DND-41 (cell line): ENCODE measurements around the gene TENT4B.

Experiments
- ATAC-seq: fragments of 200-7000 bp; cut with Tn5 transposase; 3 replicates; pipeline ENCODE4 v1.9.1; 2021; ENCODE audit warnings: low read depth; ENCODE audit not compliant: insufficient read depth
- DNase-seq: peaks from one replicate; pipeline ENCODE4 v3.0.0-alpha.2; 2020
- H2AFZ ChIP-seq: 2 replicates; pipeline ENCODE4 v1.6.0; 2012; ENCODE audit warnings: low read depth, low read length
- H3K27ac ChIP-seq: 2 replicates; pipeline ENCODE4 v1.5.1; 2012; ENCODE audit warnings: low read length, inconsistent platforms
- H3K27me3 ChIP-seq: fragments of 200-600 bp; sonication (generic); 2 replicates; pipeline ENCODE4 v1.6.0; 2012; ENCODE audit warnings: low read length, mild to moderate bottlenecking, inconsistent platforms; ENCODE audit not compliant: insufficient read depth, poor library complexity
- H3K36me3 ChIP-seq: 2 replicates; pipeline ENCODE4 v1.5.1; 2012; ENCODE audit warnings: low read length, inconsistent platforms; ENCODE audit not compliant: insufficient read depth
- H3K4me1 ChIP-seq: 2 replicates; pipeline ENCODE4 v1.5.1; 2012; ENCODE audit warnings: mild to moderate bottlenecking, low read length; ENCODE audit not compliant: insufficient read depth
- H3K4me2 ChIP-seq: 2 replicates; pipeline ENCODE4 v1.6.0; 2012; ENCODE audit warnings: mild to moderate bottlenecking, moderate library complexity, low read length, inconsistent platforms; ENCODE audit not compliant: insufficient read depth
- H3K4me3 ChIP-seq, 2 experiments: fragments of 200-600 bp in 1 of 2; shearing (Covaris generic) in 1 of 2; 2 replicates each; pipeline ENCODE4 v1.5.1; 2012 to 2016; ENCODE audit warnings: inconsistent platforms in 2 of 2, low read length in 2 of 2, mild to moderate bottlenecking in 2 of 2, low read depth in 1 of 2, moderate library complexity in 1 of 2
- H3K79me2 ChIP-seq: 2 replicates; pipeline ENCODE4 v1.6.0; 2012; ENCODE audit warnings: low read length, inconsistent platforms; ENCODE audit not compliant: insufficient read depth
- H3K9ac ChIP-seq: 2 replicates; pipeline ENCODE4 v1.6.0; 2012; ENCODE audit warnings: low read depth, mild to moderate bottlenecking, inconsistent platforms, low read length, moderate library complexity
- H3K9me3 ChIP-seq: 2 replicates; pipeline ENCODE4 v1.5.1; 2012; ENCODE audit warnings: low read length, moderate library complexity, mild to moderate bottlenecking, inconsistent platforms; ENCODE audit not compliant: insufficient read depth, severe bottlenecking
- H4K20me1 ChIP-seq: 2 replicates; pipeline ENCODE4 v1.6.0; 2012; ENCODE audit warnings: low read length; ENCODE audit not compliant: insufficient read depth
- EZH2 ChIP-seq: IDR thresholded peaks from 3 replicates; pipeline ENCODE4 v1.6.1; 2012; ENCODE audit warnings: borderline replicate concordance, low read depth, mild to moderate bottlenecking, moderate library complexity, low read length, inconsistent platforms; ENCODE audit not compliant: severe bottlenecking
- TF ChIP-seq, protein P1 (sequence below): IDR thresholded peaks from 2 replicates; pipeline ENCODE4 v1.5.1; 2012; ENCODE audit warnings: borderline replicate concordance, low read length, moderate library complexity, mild to moderate bottlenecking; ENCODE audit not compliant: poor library complexity, severe bottlenecking; ENCODE audit errors: extremely low read depth

Gene TENT4B

DNA sequence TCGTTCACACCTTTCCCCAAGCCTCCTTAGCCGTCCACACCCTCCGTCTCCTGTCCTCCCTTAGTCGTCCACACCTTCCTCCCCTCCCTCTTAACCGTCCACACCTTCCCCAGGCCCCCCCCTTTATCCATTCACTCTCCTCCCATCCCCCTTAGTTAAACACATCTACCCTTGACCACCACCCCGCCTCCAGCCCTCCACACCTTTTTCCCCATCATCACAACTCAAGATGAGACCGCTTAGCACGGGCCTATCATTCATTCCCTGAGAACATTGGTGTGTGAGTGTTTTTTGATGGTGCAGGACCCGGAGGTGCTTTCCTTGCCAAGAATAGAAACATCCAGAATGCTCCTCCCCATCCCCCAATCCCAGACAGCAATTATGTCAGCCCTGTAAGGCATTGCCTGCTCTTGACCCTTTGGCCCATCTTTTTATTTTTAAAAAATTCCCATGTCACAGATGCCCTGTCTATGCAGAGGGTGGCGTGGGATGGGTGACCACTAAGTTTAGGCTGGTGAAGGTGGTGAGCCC, 1.4 kb downstream of the TENT4B start:
- peak overlapping the region; percentile 43; the same call in 1 of the 2 replicates for H3K27ac ChIP-seq
- peak overlapping the region; percentile 74 for H3K9ac ChIP-seq
- H3K27me3 ChIP-seq, result no peaks in the 10 kb centered on the region
- no peaks in the 10 kb centered on the region; the same call in none of the 2 replicates for H3K36me3 ChIP-seq
- peaks cover 56% of the 10 kb centered on the region for H3K79me2 ChIP-seq
- ATAC-seq (no peak), DNase-seq (no peak)
- peaks cover 45% of the 10 kb centered on the region for H4K20me1 ChIP-seq
- peaks cover 38% of the 10 kb centered on the region for H3K4me1 ChIP-seq
- peak overlapping the region; percentile 90 for H3K4me2 ChIP-seq
- TF ChIP-seq, protein P1, sequence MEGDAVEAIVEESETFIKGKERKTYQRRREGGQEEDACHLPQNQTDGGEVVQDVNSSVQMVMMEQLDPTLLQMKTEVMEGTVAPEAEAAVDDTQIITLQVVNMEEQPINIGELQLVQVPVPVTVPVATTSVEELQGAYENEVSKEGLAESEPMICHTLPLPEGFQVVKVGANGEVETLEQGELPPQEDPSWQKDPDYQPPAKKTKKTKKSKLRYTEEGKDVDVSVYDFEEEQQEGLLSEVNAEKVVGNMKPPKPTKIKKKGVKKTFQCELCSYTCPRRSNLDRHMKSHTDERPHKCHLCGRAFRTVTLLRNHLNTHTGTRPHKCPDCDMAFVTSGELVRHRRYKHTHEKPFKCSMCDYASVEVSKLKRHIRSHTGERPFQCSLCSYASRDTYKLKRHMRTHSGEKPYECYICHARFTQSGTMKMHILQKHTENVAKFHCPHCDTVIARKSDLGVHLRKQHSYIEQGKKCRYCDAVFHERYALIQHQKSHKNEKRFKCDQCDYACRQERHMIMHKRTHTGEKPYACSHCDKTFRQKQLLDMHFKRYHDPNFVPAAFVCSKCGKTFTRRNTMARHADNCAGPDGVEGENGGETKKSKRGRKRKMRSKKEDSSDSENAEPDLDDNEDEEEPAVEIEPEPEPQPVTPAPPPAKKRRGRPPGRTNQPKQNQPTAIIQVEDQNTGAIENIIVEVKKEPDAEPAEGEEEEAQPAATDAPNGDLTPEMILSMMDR, result no peak
- no peak for TF ChIP-seq EZH2
- peak overlapping the region; percentile 81 to 86; a peak in 3 of 4 replicates for H3K4me3 ChIP-seq
- no peak overlapping the region for H2AFZ ChIP-seq
- H3K9me3 ChIP-seq, result no peaks in the 10 kb centered on the region

DNA sequence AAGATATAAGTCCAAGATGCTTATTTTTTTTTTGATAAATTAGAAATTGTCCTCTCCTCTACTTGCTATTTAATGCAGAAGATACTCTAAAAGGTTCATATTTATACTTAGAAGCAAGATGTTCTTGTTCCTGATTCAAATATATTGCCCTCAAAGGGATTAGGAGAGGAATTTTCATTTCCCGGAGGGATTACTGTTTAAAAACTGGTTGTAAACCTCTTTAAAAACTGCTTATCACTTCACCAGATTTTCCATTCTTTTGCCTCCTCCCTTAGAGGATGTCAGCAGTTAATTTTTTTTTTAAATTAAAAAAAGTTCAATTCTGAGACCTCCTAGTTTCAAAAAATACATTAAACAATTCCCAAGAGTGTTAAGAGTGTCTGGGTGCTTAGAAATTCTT, 2.8 kb downstream of the TENT4B start:
- H3K4me3 ChIP-seq, result peak overlapping the region in 1 of 2 experiments; percentile 81; a peak in 1 of 4 replicates
- H3K4me2 ChIP-seq, result peak overlapping the region; percentile 90
- TF ChIP-seq, protein P1, result no peak
- no peak for TF ChIP-seq EZH2
- ATAC-seq, result no peak
- H4K20me1 ChIP-seq, result peaks cover 45% of the 10 kb centered on the region
- no peaks in the 10 kb centered on the region for H3K9me3 ChIP-seq
- no peaks in the 10 kb centered on the region for H3K27me3 ChIP-seq
- H3K79me2 ChIP-seq, result peaks cover 70% of the 10 kb centered on the region
- H3K9ac ChIP-seq, result peak overlapping the region; percentile 74; the same call in 1 of the 2 replicates
- no peak overlapping the region for H3K27ac ChIP-seq
- no peak for DNase-seq
- peaks cover 38% of the 10 kb centered on the region for H3K4me1 ChIP-seq
- peaks cover 5% of the 10 kb centered on the region for H3K36me3 ChIP-seq
- no peak overlapping the region for H2AFZ ChIP-seq

DNA sequence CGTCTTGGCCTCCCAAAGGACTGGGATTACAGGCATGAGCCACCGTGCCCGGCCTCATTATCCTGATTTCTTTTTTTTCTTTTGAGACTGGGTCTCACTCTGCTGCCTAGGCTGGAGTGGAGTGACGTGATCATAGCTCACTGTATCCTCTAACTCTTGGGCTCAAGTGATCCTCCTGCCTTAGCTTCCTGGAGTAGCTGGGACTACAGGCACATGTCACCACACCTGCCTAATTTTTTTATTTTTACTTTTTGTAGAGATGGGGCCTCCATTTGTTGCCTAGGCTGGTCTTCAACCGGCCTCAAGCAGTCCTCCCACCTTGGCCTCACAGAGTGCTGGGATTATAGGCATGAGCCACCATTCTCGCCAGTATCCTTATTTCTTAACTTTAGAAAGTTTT, 3.5 kb downstream of the TENT4B start:
- Histone ChIP-seq H4K20me1 (peaks cover 45% of the 10 kb centered on the region), H2AFZ (no peak overlapping the region), H3K4me2 (peak overlapping the region; percentile 32), H3K36me3 (peaks cover 5% of the 10 kb centered on the region), H3K27ac (no peak overlapping the region), H3K4me3 (no peak overlapping the region), H3K27me3 (no peaks in the 10 kb centered on the region), H3K79me2 (peaks cover 77% of the 10 kb centered on the region), H3K9ac (no peak overlapping the region), H3K4me1 (peaks cover 38% of the 10 kb centered on the region), H3K9me3 (no peaks in the 10 kb centered on the region)
- no peak for DNase-seq
- no peak for ATAC-seq
- TF ChIP-seq, protein P1, result no peak
- TF ChIP-seq EZH2, result no peak
